ENCODE measurements around the gene FOCAD. TPM values are rescaled to one million over a fixed set of nuclear protein-coding genes. Genes with fewer than 3 reads are reported as not detected.

FOCAD gene
- total and polyA plus RNA-seq, 12 donors = 11.7 to 41.3 (median 31.2) TPM

- Histone ChIP-seq H3K9me3 (no peaks in the 10 kb centered on the region), H3K27me3 (no peaks in the 10 kb centered on the region), H3K4me1 (peaks cover 0 to 12% (median 0%) of the 10 kb centered on the region in 9 donors), H3K36me3 (peaks cover 0 to 20% (median 9%) of the 10 kb centered on the region in 9 donors), H3K27ac (no peak overlapping the region), H3K4me3 (no peak overlapping the region)
- no peak for DNase-seq
- intact Hi-C loops (cut with DNase I) = no loop called here
- TF ChIP-seq CTCF (IDR thresholded peaks at IDR 0.05) = no peak
- 94 to 97% methylated on average over 3 of the region's 3 CpGs for WGBS, 2 donors
- no peak for ATAC-seq
Measured at GRCh38 chr9:20783057-20784038, 99.3 kb downstream of the FOCAD start.

- no peaks in the 10 kb centered on the region for H3K9me3 ChIP-seq
- WGBS, 2 donors = 82 to 94% methylated on average over 1 of the region's 1 CpG
Measured at GRCh38 chr9:20784196-20784595, 100.1 kb downstream of the FOCAD start.

GRCh38 chr9:20786807-20787206, 102.7 kb downstream of the FOCAD start:
- intact Hi-C loops (cut with DNase I) = loop anchor here in 1 of 10 donors (5.0 kb wide), 1 partner anchor 45 kb away; no protein-coding TSS in a partner anchor

More at GRCh38 chr9:20784196-20784595, 100.1 kb downstream of the FOCAD start:
- intact Hi-C loops (cut with DNase I) = no loop called here
- ATAC-seq (no peak), DNase-seq (no peak)
- Histone ChIP-seq H3K36me3 (peaks cover 0 to 20% (median 9%) of the 10 kb centered on the region in 9 donors), H3K27me3 (no peaks in the 10 kb centered on the region), H3K27ac (no peak overlapping the region), H3K4me1 (peaks cover 0 to 18% (median 5%) of the 10 kb centered on the region in 9 donors), H3K4me3 (no peak overlapping the region)
- no peak for TF ChIP-seq CTCF (IDR thresholded peaks at IDR 0.05)

More at GRCh38 chr9:20786807-20787206, 102.7 kb downstream of the FOCAD start:
- Histone ChIP-seq H3K27me3 (no peaks in the 10 kb centered on the region), H3K27ac (no peak overlapping the region), H3K36me3 (peaks cover 0 to 30% (median 6%) of the 10 kb centered on the region in 9 donors), H3K9me3 (no peaks in the 10 kb centered on the region), H3K4me3 (no peak overlapping the region), H3K4me1 (peaks cover 0 to 18% (median 5%) of the 10 kb centered on the region in 9 donors)
- DNase-seq (no peak), ATAC-seq (no peak)
- WGBS, 2 donors = 67 to 68% methylated on average over 1 of the region's 1 CpG
- no peak for TF ChIP-seq CTCF (IDR thresholded peaks at IDR 0.05)

Measured in heart right ventricle (tissue), 16 donors.